Left renal pelvis (tissue), 4 donors: ENCODE measurements around the gene CFC1. TPM values are rescaled to one million over a fixed set of nuclear protein-coding genes. Genes with fewer than 3 reads are reported as not detected.
"Not testable (repeated sequence)": the region's sequence is repeated elsewhere in the genome, so short reads cannot be mapped to it uniquely, and the experiment has no call there.

ENCODE experiments used
- DNase-seq, 4 donors: peaks; one replicate each; pipeline ENCODE4 v3.0.0-alpha.2; 2013; ENCODE audit warnings: low read depth in 4 of 4, low spot score in 3 of 4
- polyA plus RNA-seq, 4 donors: library from polyadenylated mRNA; unstranded; fragments of 120-200 nt; gene quantifications; one replicate each; pipeline ENCODE4 v1.2.1, GENCODE V29; 2013; ENCODE audit not compliant: insufficient read length in 4 of 4

The CFC1 gene
- under 1 TPM in 1 of 4 donors, not detected in 3; 0.18 TPM for polyA plus RNA-seq

- DNase-seq: not testable (repeated sequence)
Measured at GRCh38 chr2:130599393-130599792, at the start of gene CFC1. CFC1 (minus strand) TSS chr2:130599575; CDS start chr2:130599287, 288 bp downstream.

GRCh38 chr2:130641688-130642087 is 42.3 kb upstream of the CFC1 start:
- not testable (repeated sequence) for DNase-seq

GRCh38 chr2:130638973-130639372 is 39.6 kb upstream of the CFC1 start:
- not testable (repeated sequence) for DNase-seq

- not testable (repeated sequence) for DNase-seq
Measured at GRCh38 chr2:130628784-130629475, 29.6 kb upstream of the CFC1 start.

- DNase-seq: not testable (repeated sequence)
Measured at GRCh38 chr2:130611140-130611539, 11.8 kb upstream of the CFC1 start, which contains the start of gene POTEJ. POTEJ (plus strand) TSS chr2:130611440; CDS start chr2:130611533, 93 bp downstream.

- DNase-seq: not testable (repeated sequence)
Measured at GRCh38 chr2:130610486-130610885, 11.1 kb upstream of the CFC1 start.

GRCh38 chr2:130609002-130609920 is 9.9 kb upstream of the CFC1 start:
- DNase-seq: not testable (repeated sequence)

- not testable (repeated sequence) for DNase-seq
Measured at GRCh38 chr2:130608276-130609001, 9.1 kb upstream of the CFC1 start.

- not testable (repeated sequence) for DNase-seq
Measured at GRCh38 chr2:130601648-130602302, 2.4 kb upstream of the CFC1 start.

- DNase-seq: not testable (repeated sequence)
Measured at GRCh38 chr2:130599926-130600325, 551 bp upstream of the CFC1 start.

GRCh38 chr2:130598463-130598862 is 912 bp downstream of the CFC1 start:
- DNase-seq: not testable (repeated sequence)

GRCh38 chr2:130597994-130598393 is 1.4 kb downstream of the CFC1 start:
- not testable (repeated sequence) for DNase-seq

- DNase-seq: not testable (repeated sequence)
Measured at GRCh38 chr2:130596757-130597156, 2.6 kb downstream of the CFC1 start.

GRCh38 chr2:130594011-130594410 is 5.4 kb downstream of the CFC1 start:
- not testable (repeated sequence) for DNase-seq

- DNase-seq: not testable (repeated sequence)
Measured at GRCh38 chr2:130592791-130593414, 6.5 kb downstream of the CFC1 start.

GRCh38 chr2:130590842-130591359 is 8.5 kb downstream of the CFC1 start:
- DNase-seq: not testable (repeated sequence)

GRCh38 chr2:130590170-130590841 is 9.1 kb downstream of the CFC1 start:
- not testable (repeated sequence) for DNase-seq

- DNase-seq: not testable (repeated sequence)
Measured at GRCh38 chr2:130588688-130589458, 10.5 kb downstream of the CFC1 start.
